ENCODE data around the gene RAB31. TPM values are rescaled to one million over a fixed set of nuclear protein-coding genes. Genes with fewer than 3 reads are reported as not detected.
A peak's percentile ranks its signal among the peaks of the same experiment; 100 is the strongest.

Gene RAB31
- total RNA-seq, 4 donors from 2014 or later, result 108 to 181 (median 136) TPM

DNA sequence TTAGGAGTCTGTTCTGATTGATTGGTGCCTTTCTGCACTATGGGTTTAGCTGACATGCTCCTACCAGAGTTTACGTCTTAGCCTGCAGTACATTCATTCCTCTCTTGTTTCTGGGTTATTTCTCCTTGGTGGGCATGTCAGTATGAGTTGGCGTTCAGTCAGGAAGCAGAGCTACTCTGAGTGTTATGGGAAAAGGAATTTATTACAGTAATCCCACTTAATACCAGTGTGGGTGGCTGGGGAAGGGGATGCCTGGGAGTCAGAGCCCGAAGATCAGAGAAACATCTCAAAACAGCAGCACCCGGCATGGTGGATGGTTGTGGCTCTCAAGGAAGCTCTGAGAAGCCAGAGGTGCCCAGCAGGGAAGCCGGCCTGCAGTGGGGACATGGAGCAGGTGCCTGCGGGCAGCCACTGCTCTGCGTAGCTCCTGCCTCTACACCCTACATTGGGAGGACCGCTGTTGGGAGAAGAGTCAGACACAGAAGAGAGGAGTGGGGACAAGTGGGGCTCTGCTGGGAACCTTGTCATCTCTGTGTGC, 48.9 kb downstream of the RAB31 start:
- H3K27me3 ChIP-seq, result no peaks in the 10 kb centered on the region
- H3K4me1 ChIP-seq, result peaks cover 0 to 15% (median 0%) of the 10 kb centered on the region in 3 donors
- no peak for ATAC-seq
- H3K4me3 ChIP-seq, result no peak overlapping the region
- no peak for TF ChIP-seq EP300 (IDR thresholded peaks at IDR 0.05)
- peak; percentile 67 for TF ChIP-seq POLR2AphosphoS5 (IDR thresholded peaks at IDR 0.05)
- no peak for TF ChIP-seq CTCF (IDR thresholded peaks at IDR 0.05)
- TF ChIP-seq POLR2A (IDR thresholded peaks at IDR 0.05), result no peak
- no peak overlapping the region for H3K27ac ChIP-seq
- no peaks in the 10 kb centered on the region for H3K36me3 ChIP-seq
- WGBS, 2 donors (ENCODE audit: low coverage in 1 of 2), result 62% methylated on average over 8 of the region's 8 CpGs; no CpG with 5 or more reads in 1 of the 2 donors
- H3K9me3 ChIP-seq, result no peaks in the 10 kb centered on the region

- H3K27ac ChIP-seq, result no peak overlapping the region
- H3K36me3 ChIP-seq, result no peaks in the 10 kb centered on the region
- peaks cover 0 to 15% (median 0%) of the 10 kb centered on the region in 3 donors for H3K4me1 ChIP-seq
- H3K27me3 ChIP-seq, result no peaks in the 10 kb centered on the region
- no peaks in the 10 kb centered on the region for H3K9me3 ChIP-seq
- 77 to 92% methylated on average over 4 to 13 of the region's 18 CpGs for WGBS, 2 donors (ENCODE audit: low coverage in 1 of 2)
- TF ChIP-seq EP300 (IDR thresholded peaks at IDR 0.05) (no peak), POLR2AphosphoS5 (IDR thresholded peaks at IDR 0.05) (no peak), POLR2A (IDR thresholded peaks at IDR 0.05) (no peak), CTCF (IDR thresholded peaks at IDR 0.05) (no peak)
- ATAC-seq, result no peak
- H3K4me3 ChIP-seq, result no peak overlapping the region
Measured at GRCh38 chr18:9757827-9758621, 49.9 kb downstream of the RAB31 start.

DNA sequence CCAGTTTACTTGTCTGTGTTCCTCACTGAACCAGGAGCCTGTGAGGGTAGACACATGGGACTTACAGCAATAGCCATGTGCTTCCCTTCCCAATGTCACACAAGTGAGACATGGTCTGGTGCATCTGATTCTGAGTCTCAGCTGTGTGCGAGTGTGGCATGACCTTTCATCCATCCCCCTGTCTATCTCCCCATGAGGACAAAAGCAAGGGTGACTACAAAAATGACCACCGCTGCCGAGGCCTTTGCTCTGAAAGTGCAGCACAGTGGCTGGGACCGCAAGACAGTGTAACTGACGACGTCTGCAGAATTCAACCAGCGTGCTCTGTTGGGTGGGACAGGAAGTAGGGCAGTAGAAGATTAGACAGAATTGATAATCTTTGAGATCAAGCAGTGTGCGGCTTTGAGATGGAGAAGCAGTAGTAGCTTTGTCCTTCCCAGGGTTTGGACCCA, 50.5 kb downstream of the RAB31 start:
- TF ChIP-seq EP300 (IDR thresholded peaks at IDR 0.05) (no peak), POLR2A (IDR thresholded peaks at IDR 0.05) (no peak), CTCF (IDR thresholded peaks at IDR 0.05) (no peak), POLR2AphosphoS5 (IDR thresholded peaks at IDR 0.05) (no peak)
- peaks cover 0 to 17% (median 0%) of the 10 kb centered on the region in 3 donors for H3K4me1 ChIP-seq
- H3K27ac ChIP-seq, result no peak overlapping the region
- no peaks in the 10 kb centered on the region for H3K9me3 ChIP-seq
- no peak overlapping the region for H3K4me3 ChIP-seq
- no peaks in the 10 kb centered on the region for H3K36me3 ChIP-seq
- 90 to 96% methylated on average over 4 of the region's 8 CpGs for WGBS, 2 donors (ENCODE audit: low coverage in 1 of 2)
- no peaks in the 10 kb centered on the region for H3K27me3 ChIP-seq
- no peak for ATAC-seq

- no peak for ATAC-seq
- TF ChIP-seq POLR2A (IDR thresholded peaks at IDR 0.05) (no peak), CTCF (IDR thresholded peaks at IDR 0.05) (no peak), EP300 (IDR thresholded peaks at IDR 0.05) (no peak), POLR2AphosphoS5 (IDR thresholded peaks at IDR 0.05) (no peak)
- no peaks in the 10 kb centered on the region for H3K9me3 ChIP-seq
- no peaks in the 10 kb centered on the region for H3K36me3 ChIP-seq
- H3K27ac ChIP-seq, result no peak overlapping the region
- H3K4me1 ChIP-seq, result peaks cover 0 to 23% (median 0%) of the 10 kb centered on the region in 3 donors
- H3K4me3 ChIP-seq, result no peak overlapping the region
- 72 to 97% methylated on average over 3 to 5 of the region's 6 CpGs for WGBS, 2 donors (ENCODE audit: low coverage in 1 of 2)
- no peaks in the 10 kb centered on the region for H3K27me3 ChIP-seq
Measured at GRCh38 chr18:9760641-9761040, 52.5 kb downstream of the RAB31 start.
